HepG2 (cell line): ENCODE measurements around the gene LTBR. TPM values are rescaled to one million over a fixed set of nuclear protein-coding genes. Genes with fewer than 3 reads are reported as not detected.

Source experiments
- ARNTL ChIP-seq: sonication (generic); formaldehyde crosslinking; IDR thresholded peaks from 2 replicates; pipeline ENCODE4 v1.4.0; 2020; ENCODE audit warnings: mild to moderate bottlenecking, missing genetic modification reagents
- HES4 ChIP-seq: sonication (generic); formaldehyde crosslinking; IDR thresholded peaks from 2 replicates; pipeline ENCODE4 v1.9.0; 2021; ENCODE audit warnings: mild to moderate bottlenecking, missing genetic modification reagents, borderline replicate concordance
- IRF2 ChIP-seq: IDR thresholded peaks from 2 replicates; pipeline ENCODE4 v1.6.1; 2018; ENCODE audit warnings: missing genetic modification reagents, missing compliant biosample characterization
- JARID2 ChIP-seq: sonication (generic); formaldehyde crosslinking; IDR thresholded peaks from 2 replicates; pipeline ENCODE4 v1.8.1; 2023; ENCODE audit warnings: missing genetic modification reagents, inconsistent platforms; ENCODE audit not compliant: insufficient replicate concordance
- MED1 ChIP-seq: sonication (generic); formaldehyde crosslinking; IDR thresholded peaks from 2 replicates; pipeline ENCODE4 v1.4.0; 2020; ENCODE audit warnings: missing genetic modification reagents
- NFE2 ChIP-seq: sonication (generic); formaldehyde crosslinking; IDR thresholded peaks from 2 replicates; pipeline ENCODE4 v1.4.0; 2020; ENCODE audit warnings: missing genetic modification reagents
- PCBP1 ChIP-seq: fragments of 200-400 bp; formaldehyde crosslinking; IDR thresholded peaks from 2 replicates; pipeline ENCODE4 v1.6.1; 2017; ENCODE audit warnings: mild to moderate bottlenecking, low read depth, low read length, borderline replicate concordance
- ZNF44 ChIP-seq: sonication (generic); formaldehyde crosslinking; IDR thresholded peaks from 2 replicates; pipeline ENCODE4 v1.5.1; 2020; ENCODE audit warnings: mild to moderate bottlenecking, missing genetic modification reagents
- ZNF670 ChIP-seq: sonication (generic); formaldehyde crosslinking; IDR thresholded peaks from 2 replicates; pipeline ENCODE4 v1.8.0; 2022; ENCODE audit warnings: mild to moderate bottlenecking, missing genetic modification reagents, borderline replicate concordance
- ZNF713 ChIP-seq: sonication (generic); formaldehyde crosslinking; IDR thresholded peaks from 2 replicates; pipeline ENCODE4 v1.4.0; 2020; ENCODE audit warnings: mild to moderate bottlenecking, missing genetic modification reagents
- ZNF773 ChIP-seq: sonication (generic); formaldehyde crosslinking; IDR thresholded peaks from 2 replicates; pipeline ENCODE4 v1.4.0; 2020; ENCODE audit warnings: missing genetic modification reagents, borderline replicate concordance
- ZSCAN31 ChIP-seq: sonication (generic); formaldehyde crosslinking; IDR thresholded peaks from 2 replicates; pipeline ENCODE4 v1.5.0; 2020; ENCODE audit warnings: low read depth, mild to moderate bottlenecking, missing genetic modification reagents
- polyA plus RNA-seq, 8 experiments: library from polyadenylated mRNA; depleted of rRNA in 3 of 8; stranded (reverse) in 7 of 8; unstranded in 1 of 8; fragments of >200 nt; fragmentation: Illumina TruSeq in 4 of 8; extraction: Trizol in 4 of 8; gene quantifications; 2 replicates each; pipeline versions ENCODE4 v1.2.1 to v1.2.3, GENCODE V29; 2011 to 2016; ENCODE audit warnings: low read depth in 4 of 8, missing spikeins in 1 of 8, mixed read lengths in 1 of 8; ENCODE audit not compliant: insufficient read depth in 1 of 8
- total RNA-seq, 5 experiments: library from RNA; depleted of rRNA; stranded (reverse); fragments of >200 nt; fragmentation: Illumina TruSeq; extraction: Trizol; gene quantifications; 2 replicates each; pipeline ENCODE4 v1.2.3, GENCODE V29; 2016; ENCODE audit warnings: low read depth in 1 of 5
- TF ChIP-seq, protein P1 (sequence below): sonication (generic); formaldehyde crosslinking; IDR thresholded peaks from 2 replicates; pipeline ENCODE4 v1.4.0; 2020; ENCODE audit warnings: missing genetic modification reagents, borderline replicate concordance
- TF ChIP-seq, protein P2 (sequence below), 2 experiments: sonication (generic) in 1 of 2; formaldehyde crosslinking in 1 of 2; IDR thresholded peaks; 2 replicates each; pipeline versions ENCODE4 v1.4.0 to v1.6.1; 2018 to 2020; ENCODE audit warnings: missing genetic modification reagents in 2 of 2, borderline replicate concordance in 1 of 2, low read depth in 1 of 2, mild to moderate bottlenecking in 1 of 2, missing biosample characterization in 1 of 2
- TF ChIP-seq, protein P3 (sequence below): sonication (generic); formaldehyde crosslinking; IDR thresholded peaks from 2 replicates; pipeline ENCODE4 v1.8.0; 2023; ENCODE audit warnings: mild to moderate bottlenecking, missing genetic modification reagents
- TF ChIP-seq, protein P4 (sequence below): sonication (generic); formaldehyde crosslinking; IDR thresholded peaks from 2 replicates; pipeline ENCODE4 v1.4.0; 2020; ENCODE audit warnings: missing genetic modification reagents, borderline replicate concordance
- TF ChIP-seq, protein P5 (sequence below): sonication (generic); formaldehyde crosslinking; IDR thresholded peaks from 2 replicates; pipeline ENCODE4 v1.4.0; 2020; ENCODE audit warnings: missing genetic modification reagents

The LTBR gene
- total and polyA plus RNA-seq, 2 of the 13 experiments (the other 11 are each of a cell fraction or from before 2014, with no cell fraction given): 31.4 to 34.8 TPM

DNA sequence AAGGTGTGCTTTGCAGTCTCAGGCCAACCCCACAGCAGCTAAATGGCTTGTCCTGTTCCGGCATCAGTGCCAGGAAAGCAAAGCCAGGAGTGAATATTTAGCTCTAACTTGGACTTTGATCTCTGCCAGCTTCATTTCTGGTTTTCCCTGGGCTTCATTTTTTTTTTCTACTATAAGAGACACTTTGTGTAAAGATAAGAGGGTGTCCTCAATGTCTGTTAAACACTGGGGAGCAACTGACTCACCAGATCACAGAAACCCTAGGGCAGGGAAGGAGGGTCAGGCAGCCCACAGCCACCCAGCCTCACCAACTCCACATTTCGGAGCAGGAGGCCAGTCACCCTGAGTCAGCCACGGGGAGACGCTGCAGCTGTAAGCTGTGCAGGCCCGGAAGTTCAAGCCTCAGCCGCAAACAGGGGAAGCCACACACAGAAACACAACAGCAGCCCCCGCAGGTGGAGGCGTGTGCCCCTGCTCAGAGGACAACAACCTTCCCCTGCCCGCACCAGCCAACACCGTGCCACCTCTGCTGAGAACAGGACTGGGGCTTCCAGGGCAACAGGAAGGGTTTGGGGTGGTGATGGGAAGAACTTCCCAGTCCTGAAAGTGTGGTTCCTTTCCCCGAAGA, 48.4 kb upstream of the LTBR start (continued):
- TF ChIP-seq ZNF713 (CRISPR knock-in tag) (peak; percentile 89; the same call in 1 of the 2 replicates), ZNF44 (CRISPR knock-in tag) (no peak), MED1 (peak; percentile 80), ZNF670 (CRISPR knock-in tag) (no peak), HES4 (CRISPR knock-in tag) (no peak), PCBP1 (no peak), ZNF773 (no peak), ZSCAN31 (CRISPR knock-in tag) (no peak), ARNTL (no peak), JARID2 (CRISPR knock-in tag) (no peak), NFE2 (CRISPR knock-in tag) (no peak), IRF2 (CRISPR knock-in tag) (no peak; the same call in 1 of the 2 replicates)
- TF ChIP-seq, protein P1, sequence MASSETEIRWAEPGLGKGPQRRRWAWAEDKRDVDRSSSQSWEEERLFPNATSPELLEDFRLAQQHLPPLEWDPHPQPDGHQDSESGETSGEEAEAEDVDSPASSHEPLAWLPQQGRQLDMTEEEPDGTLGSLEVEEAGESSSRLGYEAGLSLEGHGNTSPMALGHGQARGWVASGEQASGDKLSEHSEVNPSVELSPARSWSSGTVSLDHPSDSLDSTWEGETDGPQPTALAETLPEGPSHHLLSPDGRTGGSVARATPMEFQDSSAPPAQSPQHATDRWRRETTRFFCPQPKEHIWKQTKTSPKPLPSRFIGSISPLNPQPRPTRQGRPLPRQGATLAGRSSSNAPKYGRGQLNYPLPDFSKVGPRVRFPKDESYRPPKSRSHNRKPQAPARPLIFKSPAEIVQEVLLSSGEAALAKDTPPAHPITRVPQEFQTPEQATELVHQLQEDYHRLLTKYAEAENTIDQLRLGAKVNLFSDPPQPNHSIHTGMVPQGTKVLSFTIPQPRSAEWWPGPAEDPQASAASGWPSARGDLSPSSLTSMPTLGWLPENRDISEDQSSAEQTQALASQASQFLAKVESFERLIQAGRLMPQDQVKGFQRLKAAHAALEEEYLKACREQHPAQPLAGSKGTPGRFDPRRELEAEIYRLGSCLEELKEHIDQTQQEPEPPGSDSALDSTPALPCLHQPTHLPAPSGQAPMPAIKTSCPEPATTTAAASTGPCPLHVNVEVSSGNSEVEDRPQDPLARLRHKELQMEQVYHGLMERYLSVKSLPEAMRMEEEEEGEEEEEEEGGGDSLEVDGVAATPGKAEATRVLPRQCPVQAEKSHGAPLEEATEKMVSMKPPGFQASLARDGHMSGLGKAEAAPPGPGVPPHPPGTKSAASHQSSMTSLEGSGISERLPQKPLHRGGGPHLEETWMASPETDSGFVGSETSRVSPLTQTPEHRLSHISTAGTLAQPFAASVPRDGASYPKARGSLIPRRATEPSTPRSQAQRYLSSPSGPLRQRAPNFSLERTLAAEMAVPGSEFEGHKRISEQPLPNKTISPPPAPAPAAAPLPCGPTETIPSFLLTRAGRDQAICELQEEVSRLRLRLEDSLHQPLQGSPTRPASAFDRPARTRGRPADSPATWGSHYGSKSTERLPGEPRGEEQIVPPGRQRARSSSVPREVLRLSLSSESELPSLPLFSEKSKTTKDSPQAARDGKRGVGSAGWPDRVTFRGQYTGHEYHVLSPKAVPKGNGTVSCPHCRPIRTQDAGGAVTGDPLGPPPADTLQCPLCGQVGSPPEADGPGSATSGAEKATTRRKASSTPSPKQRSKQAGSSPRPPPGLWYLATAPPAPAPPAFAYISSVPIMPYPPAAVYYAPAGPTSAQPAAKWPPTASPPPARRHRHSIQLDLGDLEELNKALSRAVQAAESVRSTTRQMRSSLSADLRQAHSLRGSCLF (CRISPR knock-in tag): no peak
- TF ChIP-seq, protein P2, sequence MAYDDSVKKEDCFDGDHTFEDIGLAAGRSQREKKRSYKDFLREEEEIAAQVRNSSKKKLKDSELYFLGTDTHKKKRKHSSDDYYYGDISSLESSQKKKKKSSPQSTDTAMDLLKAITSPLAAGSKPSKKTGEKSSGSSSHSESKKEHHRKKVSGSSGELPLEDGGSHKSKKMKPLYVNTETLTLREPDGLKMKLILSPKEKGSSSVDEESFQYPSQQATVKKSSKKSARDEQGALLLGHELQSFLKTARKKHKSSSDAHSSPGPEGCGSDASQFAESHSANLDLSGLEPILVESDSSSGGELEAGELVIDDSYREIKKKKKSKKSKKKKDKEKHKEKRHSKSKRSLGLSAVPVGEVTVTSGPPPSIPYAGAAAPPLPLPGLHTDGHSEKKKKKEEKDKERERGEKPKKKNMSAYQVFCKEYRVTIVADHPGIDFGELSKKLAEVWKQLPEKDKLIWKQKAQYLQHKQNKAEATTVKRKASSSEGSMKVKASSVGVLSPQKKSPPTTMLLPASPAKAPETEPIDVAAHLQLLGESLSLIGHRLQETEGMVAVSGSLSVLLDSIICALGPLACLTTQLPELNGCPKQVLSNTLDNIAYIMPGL (CRISPR knock-in tag; IDR thresholded peaks at IDR 0.05; ENCODE audit: borderline replicate concordance in 1 of 2, low read depth in 1 of 2): peak; percentile 56 to 83; a peak in 3 of 4 replicates
- TF ChIP-seq, protein P3, sequence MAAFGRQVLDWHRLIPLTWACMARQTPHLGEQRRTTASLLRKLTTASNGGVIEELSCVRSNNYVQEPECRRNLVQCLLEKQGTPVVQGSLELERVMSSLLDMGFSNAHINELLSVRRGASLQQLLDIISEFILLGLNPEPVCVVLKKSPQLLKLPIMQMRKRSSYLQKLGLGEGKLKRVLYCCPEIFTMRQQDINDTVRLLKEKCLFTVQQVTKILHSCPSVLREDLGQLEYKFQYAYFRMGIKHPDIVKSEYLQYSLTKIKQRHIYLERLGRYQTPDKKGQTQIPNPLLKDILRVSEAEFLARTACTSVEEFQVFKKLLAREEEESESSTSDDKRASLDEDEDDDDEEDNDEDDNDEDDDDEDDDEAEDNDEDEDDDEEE (CRISPR knock-in tag): no peak
- TF ChIP-seq, protein P4, sequence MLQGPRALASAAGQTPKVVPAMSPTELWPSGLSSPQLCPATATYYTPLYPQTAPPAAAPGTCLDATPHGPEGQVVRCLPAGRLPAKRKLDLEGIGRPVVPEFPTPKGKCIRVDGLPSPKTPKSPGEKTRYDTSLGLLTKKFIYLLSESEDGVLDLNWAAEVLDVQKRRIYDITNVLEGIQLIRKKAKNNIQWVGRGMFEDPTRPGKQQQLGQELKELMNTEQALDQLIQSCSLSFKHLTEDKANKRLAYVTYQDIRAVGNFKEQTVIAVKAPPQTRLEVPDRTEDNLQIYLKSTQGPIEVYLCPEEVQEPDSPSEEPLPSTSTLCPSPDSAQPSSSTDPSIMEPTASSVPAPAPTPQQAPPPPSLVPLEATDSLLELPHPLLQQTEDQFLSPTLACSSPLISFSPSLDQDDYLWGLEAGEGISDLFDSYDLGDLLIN (CRISPR knock-in tag): no peak
- TF ChIP-seq, protein P5, sequence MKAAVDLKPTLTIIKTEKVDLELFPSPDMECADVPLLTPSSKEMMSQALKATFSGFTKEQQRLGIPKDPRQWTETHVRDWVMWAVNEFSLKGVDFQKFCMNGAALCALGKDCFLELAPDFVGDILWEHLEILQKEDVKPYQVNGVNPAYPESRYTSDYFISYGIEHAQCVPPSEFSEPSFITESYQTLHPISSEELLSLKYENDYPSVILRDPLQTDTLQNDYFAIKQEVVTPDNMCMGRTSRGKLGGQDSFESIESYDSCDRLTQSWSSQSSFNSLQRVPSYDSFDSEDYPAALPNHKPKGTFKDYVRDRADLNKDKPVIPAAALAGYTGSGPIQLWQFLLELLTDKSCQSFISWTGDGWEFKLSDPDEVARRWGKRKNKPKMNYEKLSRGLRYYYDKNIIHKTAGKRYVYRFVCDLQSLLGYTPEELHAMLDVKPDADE (CRISPR knock-in tag): no peak
